HL-60/S4 (cell line): Measurements from ENCODE around the gene USH2A.

Experiments used
- in situ Hi-C: fragments of 300-500 bp; cut with MboI; formaldehyde crosslinking; loops from 2 replicates; pipeline ENCODE4 v1.14.3; 2022; ENCODE audit warnings: low sequenced_read_pairs

USH2A gene

DNA sequence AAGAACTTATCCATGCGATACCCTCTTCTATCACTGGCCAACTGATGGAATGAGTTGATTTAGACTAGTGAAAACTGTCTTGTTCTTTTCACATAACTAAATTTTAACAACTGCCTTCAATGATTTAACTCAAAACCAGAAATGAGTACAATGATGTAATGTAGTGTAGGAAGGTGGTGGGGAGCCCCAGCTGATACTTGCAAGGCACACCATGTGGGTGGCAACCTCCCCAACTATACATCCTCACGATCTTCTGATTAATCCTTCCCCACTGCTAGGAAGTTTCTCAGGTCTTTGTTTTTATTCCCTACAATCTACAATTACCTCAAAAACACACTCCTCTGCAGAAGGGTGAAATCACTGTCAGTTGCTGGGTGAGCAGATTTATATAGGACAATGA, 755.5 kb downstream of the USH2A start:
- in situ Hi-C loops: no loop called here

DNA sequence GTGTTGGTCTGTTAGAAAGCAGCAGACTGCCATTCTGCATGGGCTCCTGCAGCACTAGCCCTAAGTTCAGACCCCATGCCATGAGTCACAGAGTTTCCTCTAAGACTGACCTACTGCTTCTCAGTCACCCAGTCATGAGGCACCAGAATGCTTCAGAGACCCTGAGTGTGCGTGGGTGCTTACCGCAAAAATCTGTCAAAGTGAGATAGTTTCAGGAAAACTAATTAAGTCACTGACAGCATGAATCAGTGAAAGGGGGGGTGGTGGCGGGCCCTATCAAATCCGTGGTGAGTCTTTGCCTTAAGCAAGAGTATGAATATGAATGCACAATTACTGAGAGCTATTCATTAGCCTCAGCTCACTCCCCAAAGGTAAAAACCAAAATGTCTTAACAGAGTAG, 758.0 kb downstream of the USH2A start:
- in situ Hi-C loops: no loop called here

DNA sequence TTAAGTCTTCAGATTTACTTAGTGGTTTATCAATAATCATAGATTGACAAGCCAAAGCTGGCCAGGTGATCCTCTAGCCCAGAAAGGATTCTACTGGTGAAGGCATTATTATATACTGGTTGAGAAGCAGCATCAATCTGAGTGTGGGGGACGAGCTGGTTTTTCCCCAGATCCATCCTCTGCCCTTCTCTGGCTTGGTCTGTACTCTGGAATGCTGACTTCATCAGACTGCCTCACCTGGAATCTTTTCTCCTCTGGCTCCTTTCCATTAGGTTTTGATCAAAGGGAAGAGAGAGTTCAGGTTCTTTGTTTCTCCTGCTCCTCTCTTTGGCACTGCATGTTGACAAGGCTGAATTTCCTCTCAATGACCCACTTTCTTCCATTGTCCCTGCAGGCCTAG, 762.2 kb downstream of the USH2A start:
- in situ Hi-C loops: no loop called here

DNA sequence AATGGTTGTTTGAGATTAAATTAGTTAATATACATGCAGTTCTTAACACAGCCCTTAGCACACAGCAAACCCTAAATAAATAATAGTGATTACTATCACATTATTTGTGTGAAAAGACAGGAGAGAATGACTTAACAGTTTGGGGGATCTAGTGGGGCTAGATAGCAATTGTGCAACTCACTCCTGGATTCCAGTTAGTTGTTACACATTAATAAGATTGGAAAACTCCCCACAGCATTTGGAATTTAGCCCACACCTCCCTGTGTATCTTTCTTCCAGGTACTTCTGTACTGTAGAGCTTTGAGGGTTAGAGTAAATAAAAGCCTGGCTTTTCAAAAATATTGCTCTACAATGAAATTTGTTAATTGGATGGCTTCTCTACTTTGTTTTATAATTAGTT, 763.0 kb downstream of the USH2A start:
- in situ Hi-C loops: no loop called here

DNA sequence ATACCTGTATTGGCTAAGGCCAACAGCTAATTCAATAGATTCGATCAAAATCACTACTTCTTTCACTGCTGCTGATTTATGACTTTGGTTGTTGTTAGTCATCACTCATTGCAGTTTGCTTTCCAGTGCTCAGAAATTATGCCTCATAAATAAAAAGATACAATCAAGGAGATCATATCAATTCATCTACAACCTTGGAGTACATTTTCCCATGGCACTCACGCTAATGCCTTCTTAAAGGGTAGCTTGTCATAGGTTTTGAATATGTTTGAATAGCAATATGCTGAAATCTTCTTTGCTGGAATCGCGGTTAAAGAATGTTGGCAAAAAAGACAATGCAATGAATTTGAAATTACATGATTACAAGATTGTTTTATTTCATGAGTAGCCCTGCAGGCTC, 766.2 kb downstream of the USH2A start:
- in situ Hi-C loops: no loop called here

DNA sequence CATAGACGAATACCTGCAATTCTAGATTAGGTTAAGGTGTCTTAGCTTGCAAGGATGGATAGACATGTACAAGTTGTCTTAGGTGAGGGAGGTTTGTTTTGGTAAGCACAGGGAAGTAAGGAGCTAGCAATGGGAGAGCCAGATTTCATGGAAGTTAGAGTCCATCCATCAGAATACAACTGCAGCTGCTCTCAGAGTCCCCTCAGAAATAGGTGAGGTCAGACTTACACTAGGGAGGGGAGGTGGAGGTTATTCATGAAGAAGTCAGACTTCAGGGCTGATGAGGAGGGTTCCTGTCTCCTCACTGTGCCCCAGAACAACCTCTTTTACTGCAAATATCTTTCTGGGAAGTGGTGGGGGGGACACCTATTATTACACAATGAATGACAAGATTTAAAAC, 770.9 kb downstream of the USH2A start:
- in situ Hi-C loops: no loop called here

DNA sequence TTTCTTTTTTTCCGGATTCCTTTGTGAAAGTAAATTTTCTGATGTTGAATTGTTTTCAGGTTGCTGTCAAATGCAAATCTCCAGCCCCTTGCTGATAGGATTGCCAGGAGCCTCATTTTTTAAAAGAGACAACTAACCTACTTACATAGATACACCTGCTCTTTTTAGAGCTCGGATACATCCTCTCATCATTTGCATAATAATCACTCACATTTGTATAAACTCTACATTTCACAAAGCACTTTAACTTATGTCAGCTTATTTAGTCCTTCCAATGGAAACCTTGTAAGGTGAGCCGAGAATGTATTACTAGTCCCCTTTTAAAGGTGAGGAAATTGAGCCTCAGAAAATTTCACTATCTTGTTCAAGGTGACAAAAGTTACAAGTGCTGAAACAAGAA, 771.4 kb downstream of the USH2A start:
- in situ Hi-C loops: no loop called here

DNA sequence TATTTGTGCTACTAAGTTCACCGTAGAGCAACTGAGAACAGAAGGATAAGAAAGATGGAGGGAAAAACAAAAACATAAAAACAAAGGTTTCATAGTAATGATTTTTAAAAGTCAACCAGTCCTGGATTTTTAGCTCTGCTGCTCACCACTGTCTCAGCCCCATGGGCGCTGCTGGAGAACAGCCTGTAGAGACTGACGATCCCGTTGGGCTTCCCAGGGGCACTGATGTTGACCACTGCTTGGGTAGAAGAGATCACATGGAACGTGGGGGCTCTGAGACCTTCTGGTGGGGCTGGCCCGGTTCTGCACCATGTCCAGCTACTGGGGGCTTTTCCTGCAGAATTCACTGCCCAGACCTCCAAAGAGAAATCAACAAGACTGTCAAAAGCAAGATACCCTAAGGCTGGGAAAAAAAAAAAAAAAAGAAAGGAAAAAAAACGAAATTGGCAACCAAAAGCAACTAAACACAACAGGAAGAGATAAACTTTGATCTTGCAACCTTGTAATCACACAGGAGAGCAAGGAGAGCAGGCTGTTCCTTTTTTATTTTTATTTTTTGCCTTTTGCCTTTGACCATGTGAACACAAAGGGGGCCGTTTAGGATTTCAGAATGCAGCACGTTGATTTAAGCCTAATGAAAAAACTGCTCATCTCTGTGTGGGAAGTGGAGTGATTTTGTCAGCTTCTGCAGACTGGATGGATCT, 772.6 kb downstream of the USH2A start:
- in situ Hi-C loops: no loop called here

DNA sequence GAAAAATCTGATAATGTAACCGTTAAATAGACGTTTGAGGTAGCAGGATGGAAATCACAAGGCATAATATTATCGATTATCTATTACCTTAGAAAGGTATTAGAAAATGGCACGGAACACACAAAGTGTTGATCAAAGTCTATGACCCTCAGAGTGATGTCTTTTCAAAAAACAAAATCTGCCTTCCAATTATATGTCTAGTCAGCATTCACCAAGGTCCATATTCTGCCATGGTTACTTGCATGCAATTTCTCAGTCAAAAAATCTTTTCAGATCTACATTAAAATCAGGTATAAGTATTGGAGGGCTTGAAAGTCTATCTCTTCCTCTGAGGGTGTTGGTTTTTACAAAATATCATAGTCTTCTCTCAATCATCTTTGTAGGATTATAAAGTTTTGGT, 774.3 kb downstream of the USH2A start:
- in situ Hi-C loops: no loop called here

DNA sequence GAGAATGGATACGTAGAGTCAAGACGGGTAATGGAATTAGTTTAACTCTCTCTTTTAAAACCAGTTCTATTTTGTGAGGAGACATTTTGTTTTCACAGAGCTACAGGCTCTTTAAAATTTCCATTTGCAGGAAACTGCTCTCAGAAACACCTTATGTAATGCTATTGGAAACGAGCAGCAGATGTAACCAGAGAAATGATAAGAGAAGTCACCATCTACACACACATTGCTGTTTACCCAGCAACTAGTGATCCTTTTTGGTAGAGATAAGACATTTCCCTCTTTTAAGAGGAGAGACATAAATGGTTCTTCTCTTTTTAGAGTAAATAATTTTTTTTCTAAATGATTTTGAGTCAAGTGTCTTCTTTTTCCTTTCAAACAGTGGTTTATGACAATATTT, 775.5 kb downstream of the USH2A start:
- in situ Hi-C loops: no loop called here

DNA sequence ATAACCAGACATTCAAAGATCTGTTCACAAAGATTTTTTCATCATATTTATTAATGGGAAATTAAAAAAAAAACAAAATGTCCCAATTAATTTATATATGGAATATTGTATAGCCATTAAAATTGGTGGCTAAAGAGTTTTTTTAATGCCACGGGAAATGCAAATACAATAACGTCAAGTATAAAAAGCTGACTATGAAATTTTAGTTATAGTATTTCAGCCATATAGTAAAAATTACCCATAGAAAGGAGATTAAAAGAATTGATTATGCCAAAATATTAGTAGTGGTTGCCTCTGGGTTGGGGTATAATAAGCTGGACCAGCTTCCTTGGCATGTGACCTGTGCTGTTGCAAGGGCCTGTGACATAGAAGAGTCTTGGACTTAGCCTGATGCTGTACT, 777.4 kb downstream of the USH2A start:
- in situ Hi-C loops: no loop called here

DNA sequence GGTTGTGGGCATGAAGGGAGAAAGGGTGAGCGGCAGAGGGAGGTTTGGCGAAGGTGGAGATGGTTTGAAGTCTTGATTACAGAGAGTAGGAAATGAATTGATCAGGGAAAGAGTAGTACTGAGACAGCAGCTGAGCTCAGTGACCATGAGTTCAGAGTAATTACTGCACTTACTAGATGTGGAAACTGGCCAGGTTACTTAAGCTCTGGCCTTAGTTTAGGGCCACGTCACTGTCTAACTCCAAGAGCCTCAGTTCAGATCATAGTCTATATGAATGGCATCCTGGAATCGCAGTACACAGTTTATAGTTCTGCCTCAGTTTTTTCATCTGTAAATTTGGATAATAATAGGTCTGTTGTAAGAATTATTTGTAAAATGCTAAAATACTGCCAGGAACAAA, 778.1 kb downstream of the USH2A start:
- in situ Hi-C loops: no loop called here

DNA sequence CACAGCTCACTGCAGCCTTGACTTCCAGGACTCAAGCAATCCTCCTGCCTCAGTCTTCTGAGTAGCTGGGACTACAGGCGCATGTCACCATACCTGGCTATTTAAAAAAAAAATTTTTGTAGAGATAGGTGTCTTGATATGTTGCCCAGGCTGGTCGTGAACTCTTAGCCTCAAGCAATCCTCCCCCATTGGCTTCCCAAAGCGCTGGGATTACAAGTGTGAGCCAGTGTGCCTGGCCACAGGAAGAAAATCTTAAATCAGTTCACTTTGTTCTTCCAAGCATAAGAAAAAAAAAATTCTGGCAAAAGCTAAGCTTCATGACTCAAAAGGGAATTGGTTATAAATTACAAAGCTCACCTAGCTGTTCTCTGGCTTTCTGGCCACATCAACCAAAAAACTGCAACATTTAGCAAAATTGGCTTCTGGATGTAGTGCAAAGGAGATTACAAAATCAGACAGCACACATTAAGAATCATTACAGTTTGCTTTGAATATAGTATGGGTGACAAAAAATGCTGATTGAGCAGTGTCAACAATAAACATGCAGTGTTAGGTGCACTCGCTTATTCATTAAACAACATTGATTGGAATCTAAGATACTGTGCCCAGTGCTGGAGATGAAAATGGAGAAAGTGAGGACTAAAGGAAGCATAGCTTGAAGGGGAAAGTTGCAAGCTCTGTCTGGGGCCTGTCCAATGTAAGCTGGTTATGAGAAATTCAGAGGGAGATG, 779.5 kb downstream of the USH2A start:
- in situ Hi-C loops: no loop called here

DNA sequence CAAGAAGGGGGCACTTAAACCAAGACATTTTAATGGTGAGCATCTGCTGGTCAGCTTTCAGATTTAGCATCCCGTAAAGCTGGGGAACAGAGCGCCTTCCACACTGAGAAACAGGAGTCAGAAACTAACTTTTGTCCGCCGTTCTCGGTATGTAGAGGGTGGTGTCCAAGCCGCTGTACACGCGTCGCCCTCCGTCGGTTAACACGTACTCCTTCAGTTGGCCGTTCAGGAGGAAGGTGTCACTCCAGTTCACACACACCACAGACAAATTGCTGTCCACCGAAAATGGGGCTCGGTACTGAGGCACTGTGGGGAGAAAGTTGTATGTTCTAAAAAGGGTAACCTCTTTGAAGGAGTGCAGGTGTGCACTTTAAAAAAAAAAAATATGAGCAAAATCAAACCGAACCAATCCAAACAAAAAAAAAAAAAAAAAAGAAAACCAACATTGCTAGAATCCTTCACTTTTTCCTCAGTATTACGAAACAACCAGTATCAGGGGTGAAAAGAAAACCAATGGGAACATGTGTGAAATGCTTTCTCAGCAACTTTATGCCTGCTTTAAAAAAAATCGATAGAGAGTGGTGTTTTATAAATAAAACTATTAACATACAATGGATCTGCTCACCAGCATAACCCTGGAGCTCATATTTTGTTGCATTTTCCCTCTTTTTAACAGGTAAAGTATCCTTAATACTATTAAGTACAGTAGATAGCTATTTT, 782.7 kb downstream of the USH2A start:
- in situ Hi-C loops: no loop called here

DNA sequence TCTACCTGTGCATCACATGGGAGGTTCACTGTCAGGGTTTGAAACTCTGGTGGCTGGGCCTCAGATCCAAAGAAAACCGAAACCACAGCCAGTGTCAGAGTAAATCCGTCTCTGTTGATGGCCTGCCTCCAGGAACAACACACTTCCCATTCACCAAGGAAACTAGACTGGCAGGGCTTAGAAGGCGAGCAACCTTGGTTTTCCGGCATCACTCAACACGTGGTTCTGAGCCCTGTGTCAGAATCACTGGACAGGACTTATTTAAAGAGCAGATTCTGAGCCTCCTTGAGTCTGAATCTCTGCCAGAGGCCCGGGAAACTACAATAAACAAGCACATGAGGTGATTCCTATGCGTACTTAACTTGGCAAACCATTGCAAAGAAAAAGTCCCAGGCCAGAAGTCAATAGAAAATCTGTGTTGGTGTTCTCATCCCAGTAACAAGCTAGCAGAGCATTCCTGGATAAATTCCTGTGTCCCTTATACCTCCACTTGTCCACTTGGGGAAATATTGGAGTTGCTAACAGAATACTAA, 786.1 kb downstream of the USH2A start:
- in situ Hi-C loops: no loop called here

DNA sequence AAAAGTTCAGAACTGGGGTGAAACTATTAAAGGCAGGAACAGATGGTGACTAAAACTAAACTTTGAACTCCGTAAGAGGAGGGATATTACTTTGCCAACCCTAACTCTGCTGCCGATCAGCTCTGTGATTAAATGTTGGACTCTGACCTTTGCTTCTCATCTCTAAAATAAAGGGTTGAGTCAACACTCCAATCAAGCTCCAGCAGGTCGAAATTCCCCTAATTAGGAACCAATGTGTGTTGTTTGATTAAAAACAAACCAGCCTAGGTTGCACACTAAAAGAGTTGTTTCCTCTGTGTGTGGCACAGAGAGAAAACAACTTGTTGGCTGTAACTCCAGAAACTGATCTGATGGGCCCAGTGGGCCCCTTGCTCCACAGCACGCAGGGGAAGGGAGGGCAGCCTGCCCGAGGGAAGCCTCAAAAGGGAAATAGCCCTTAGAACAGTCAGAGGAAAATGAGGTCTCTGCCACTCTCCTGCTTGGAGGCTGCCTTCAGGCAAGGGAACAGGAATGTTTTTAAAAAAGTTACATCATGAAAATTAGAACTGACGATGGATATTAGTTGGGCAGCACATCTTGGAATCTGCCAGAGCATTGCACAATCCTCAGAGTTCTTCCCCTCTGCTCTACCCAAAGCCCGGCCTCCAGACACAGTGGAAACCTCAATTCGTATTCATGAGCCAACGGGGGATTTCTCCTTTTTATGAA, 786.8 kb downstream of the USH2A start:
- in situ Hi-C loops: no loop called here

DNA sequence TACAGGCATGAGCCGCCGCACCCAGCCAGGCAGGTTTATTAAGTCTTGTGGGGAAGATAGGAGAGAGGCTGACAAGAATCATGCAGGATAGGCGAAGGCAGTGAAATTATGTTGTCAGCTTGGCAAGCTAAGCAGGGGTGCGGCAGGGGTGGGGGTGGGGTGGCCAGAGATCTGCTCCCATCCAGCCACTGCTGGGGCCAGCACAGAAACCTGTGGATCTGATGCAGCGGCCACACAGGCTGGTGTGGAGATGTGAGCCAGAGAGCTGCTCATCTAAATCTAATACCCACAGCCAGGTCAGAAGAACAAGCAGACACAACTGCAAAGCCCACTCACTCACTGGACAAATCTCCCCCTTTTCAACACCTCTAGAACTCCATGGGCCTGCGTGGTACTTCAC, 787.4 kb downstream of the USH2A start:
- in situ Hi-C loops: no loop called here

DNA sequence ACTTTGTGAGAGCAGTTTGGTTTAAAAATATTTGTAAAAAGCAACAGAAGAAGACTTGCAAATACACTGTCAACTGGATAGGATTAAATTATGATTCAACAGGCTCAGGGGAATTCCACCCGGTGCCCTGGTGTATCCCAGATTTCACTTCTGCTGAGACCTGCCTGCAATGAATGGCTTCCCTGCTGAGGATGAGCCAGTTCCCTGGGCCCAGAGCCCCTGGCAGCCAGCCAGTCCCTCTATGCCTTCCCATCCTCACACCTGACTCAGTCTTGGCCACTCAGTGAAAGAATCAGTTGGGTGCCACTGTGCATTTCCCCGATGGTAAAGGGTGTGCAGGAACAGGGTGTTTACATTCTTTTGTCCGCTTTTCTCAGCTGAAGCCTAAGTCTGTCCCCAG, 791.8 kb downstream of the USH2A start:
- in situ Hi-C loops: no loop called here

DNA sequence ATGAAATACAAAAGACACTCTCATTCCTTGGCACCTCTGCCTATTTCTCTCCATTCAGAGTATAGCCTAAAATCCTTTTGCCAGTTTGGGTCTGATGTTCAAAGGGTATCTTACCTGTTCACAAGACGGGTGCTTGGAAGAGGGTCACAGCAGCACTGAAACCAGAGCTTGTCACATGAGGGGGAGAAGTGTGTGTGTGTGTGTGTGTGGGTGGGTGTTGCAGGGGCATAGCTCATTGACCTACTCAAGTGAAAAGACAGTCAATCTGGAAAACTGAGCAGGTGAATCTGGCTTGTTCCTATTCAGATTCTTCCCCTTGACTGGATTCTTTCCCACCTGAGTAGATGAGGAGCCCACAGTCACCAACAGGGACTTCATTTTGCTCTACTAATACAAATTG, 792.2 kb downstream of the USH2A start:
- in situ Hi-C loops: no loop called here

DNA sequence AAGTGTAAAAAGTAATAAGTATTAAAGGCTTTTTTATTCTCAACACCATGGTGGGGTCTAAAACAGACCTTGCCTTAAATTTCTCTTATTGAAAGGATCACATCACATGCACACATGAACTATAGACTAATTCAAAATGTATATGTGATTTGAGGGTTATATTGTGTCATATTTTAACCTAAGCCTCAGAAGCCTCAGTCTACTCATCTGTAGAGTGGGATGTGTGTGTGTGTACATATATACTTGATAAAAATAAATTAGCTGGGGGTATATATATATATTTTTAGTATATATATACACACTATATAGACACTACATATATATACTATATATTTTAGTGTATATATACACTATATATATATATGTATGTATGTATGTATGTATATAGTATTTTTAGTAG, 797.3 kb downstream of the USH2A start:
- in situ Hi-C loops: no loop called here

DNA sequence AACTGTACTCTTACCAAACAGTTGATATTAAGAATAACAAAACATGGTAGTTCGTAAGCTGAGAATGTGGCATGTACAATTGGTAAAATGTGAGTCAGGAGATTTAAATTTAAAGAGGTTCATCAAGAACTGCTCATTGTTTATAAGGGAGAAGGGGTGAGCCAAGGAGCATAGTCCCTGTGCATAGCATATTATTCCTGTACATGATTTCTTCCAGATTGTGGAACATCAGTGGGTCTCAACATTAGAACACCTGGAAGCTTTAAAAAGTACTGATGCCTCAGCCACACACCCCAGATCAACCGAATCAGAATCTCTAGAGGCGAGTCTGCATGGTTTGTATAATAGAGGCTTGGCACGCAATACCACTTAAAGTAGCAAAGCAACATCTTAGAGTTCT, 800.1 kb downstream of the USH2A start:
- in situ Hi-C loops: no loop called here
